IPS-18c (cell line): ENCODE results near the gene EIF5A.

ENCODE experiments used
- H3K4me3 ChIP-seq: 2 replicates; pipeline ENCODE4 v1.7.0; 2013; ENCODE audit warnings: low read depth, mild to moderate bottlenecking, low read length, moderate library complexity; ENCODE audit not compliant: insufficient read depth
- H3K9me3 ChIP-seq: one replicate; pipeline ENCODE4 v1.6.1; 2013; ENCODE audit warnings: mild to moderate bottlenecking, low read length, moderate library complexity; ENCODE audit not compliant: control insufficient read depth, insufficient read depth

Gene EIF5A

GRCh38 chr17:7306911-7307685, at the start of gene EIF5A:
Gene EIF5A, plus strand, starts transcription at chr17:7307628. Its CDS starts 2,008 bp downstream, at chr17:7309636.
- no peaks in the 10 kb centered on the region for H3K9me3 ChIP-seq
- peak within 1 kb of the TSS; percentile 96 for H3K4me3 ChIP-seq

DNA sequence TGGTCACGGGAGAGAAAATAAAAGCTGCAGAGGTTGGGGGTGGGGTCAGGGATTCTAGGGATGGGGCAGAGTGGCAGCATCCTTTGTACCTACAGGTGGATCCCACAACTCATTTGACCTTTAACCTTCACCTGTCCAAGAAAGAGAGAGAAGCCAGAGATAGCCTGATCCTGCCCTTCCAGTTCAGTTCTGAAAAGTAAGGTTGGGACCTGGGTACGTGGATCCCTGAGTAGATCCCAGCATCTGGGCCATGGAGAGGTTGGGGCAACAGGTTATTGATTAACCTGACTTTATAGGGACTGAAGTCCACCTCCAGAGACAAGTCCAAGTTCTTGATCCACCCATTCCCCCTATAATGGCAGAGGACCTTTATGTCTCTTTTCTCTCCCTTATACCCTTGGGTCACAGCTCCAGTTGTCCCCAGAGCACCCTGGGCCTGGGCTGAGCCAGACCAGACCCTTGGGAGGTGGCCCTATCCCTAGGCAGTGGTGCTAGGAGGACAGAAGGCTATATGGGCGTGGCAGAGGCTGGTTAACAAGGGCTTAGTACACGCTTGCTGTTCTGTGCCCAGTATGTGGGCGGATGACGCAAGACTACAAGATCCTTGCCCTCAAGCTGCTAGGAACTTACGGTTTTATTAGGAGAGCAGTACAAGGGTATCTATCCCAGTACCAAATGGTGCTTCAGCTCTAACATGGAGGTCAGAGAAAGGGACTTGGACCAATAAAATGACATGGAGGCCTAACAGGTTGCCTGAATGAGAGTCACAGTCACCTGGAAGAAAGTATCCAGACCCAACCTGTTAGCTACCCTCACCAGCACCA, 48.5 kb upstream of the EIF5A start:
- peaks cover 2% of the 10 kb centered on the region for H3K9me3 ChIP-seq
- no peak overlapping the region for H3K4me3 ChIP-seq

DNA sequence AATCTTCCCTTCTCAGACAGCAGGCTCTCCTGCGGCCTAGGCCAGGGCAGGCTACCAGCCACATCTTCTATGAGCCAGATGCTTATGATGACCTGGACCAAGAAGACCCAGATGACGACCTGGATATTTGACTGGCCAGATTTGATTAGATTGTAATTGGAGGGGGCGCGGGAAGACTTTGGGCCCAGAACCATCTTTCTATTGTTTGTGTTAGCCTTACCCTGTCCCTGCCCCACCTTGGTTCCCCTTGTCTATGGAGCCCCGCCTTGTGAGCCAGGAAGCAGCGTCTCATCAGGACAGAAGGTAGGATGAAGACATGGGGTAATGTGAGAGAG, 47.9 kb upstream of the EIF5A start:
- Histone ChIP-seq H3K9me3 (peaks cover 2% of the 10 kb centered on the region), H3K4me3 (no peak overlapping the region)

DNA sequence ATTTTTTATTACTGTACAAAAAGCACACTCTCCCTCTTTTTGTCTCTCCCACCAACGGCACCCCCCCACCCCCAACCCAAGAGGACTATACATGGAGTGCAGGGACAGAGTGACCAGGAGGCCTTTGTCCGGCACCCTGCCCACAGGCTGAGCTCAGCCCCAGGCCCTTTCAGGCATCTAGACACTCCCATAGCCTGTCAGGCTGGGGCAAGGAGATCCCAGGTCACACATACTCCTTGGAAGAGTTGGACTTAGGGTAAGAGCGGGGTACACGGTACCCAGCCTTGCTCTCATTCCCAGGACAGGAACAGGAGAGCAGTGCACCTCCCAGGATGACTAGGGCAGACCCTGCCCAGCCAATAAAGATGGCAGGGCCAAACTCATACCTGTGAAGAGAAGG, 47.3 kb upstream of the EIF5A start:
- Histone ChIP-seq H3K4me3 (peak overlapping the region; percentile 91), H3K9me3 (peaks cover 2% of the 10 kb centered on the region)

- peaks cover 2% of the 10 kb centered on the region for H3K9me3 ChIP-seq
- H3K4me3 ChIP-seq, result peak overlapping the region; percentile 91
Observed at GRCh38 chr17:7260651-7261378, 46.6 kb upstream of the EIF5A start.

- peak overlapping the region; percentile 91 for H3K4me3 ChIP-seq
Observed at GRCh38 chr17:7261379-7262191, 45.8 kb upstream of the EIF5A start.

DNA sequence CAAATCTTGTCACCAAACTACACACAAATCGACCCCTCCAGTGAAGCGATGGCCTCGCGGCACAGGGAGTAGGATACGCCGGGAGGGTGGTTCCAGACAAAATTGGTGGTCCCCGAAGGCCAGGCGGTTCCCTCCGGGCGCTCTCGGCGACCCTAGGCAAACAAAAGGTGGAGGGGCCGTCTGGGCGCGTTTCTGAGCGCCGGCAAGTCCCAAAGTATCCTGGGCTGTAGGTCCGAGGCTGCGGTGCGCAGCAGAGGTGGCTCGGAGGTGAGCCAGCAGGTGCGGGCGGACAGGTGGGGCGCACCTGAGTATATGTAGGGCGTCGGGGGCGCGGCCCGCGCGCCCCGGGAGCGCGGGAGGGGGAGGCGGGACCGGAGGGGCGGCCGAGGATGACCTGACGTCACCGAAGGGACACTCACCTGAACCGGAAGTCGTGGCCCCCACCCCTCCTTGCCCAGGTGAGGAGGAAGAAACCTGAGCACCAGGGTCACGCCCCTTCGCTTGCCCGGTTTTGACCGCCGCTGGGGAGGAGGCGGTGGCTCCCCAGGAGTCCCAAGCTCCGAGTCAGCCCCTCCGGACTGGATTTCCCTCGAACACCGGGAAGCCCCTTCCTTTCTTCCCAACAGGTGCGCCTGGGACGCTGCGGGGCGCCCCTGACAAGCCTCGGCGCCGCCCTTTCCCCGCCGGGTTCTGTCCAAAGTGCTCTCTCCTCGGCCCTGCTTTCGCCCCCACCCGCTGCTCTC, 45.1 kb upstream of the EIF5A start, which contains the start of gene CLDN7:
CLDN7 (minus strand) TSS at position 287 of the 743 bp plus-strand sequence. CDS start 435 bp downstream, outside the sequence.
- Histone ChIP-seq H3K4me3 (peak within 1 kb of the TSS; percentile 91), H3K9me3 (peaks cover 2% of the 10 kb centered on the region)

More at GRCh38 chr17:7261379-7262191, 45.8 kb upstream of the EIF5A start:
- peaks cover 2% of the 10 kb centered on the region for H3K9me3 ChIP-seq

GRCh38 chr17:7262935-7263800, 44.3 kb upstream of the EIF5A start:
- Histone ChIP-seq H3K4me3 (peak overlapping the region; percentile 91), H3K9me3 (peaks cover 2% of the 10 kb centered on the region)

DNA sequence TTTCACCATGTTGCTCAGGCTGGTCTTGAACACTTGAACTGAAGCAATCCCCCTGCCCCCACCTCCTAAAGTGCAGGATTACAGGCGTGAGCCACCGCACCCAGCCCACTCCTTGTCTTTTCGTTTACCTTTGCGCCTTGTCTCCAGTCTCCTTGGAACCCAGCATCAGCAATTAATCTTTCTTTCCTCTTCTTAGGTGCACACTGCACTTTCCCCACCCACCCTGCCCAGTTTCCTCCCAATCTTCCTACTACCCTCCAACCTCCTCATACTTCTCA, 43.7 kb upstream of the EIF5A start:
- Histone ChIP-seq H3K4me3 (peak overlapping the region; percentile 91; the same call in 1 of the 2 replicates), H3K9me3 (peaks cover 2% of the 10 kb centered on the region)

- Histone ChIP-seq H3K9me3 (peaks cover 2% of the 10 kb centered on the region), H3K4me3 (no peak overlapping the region)
Observed at GRCh38 chr17:7266784-7267183, 40.6 kb upstream of the EIF5A start.

DNA sequence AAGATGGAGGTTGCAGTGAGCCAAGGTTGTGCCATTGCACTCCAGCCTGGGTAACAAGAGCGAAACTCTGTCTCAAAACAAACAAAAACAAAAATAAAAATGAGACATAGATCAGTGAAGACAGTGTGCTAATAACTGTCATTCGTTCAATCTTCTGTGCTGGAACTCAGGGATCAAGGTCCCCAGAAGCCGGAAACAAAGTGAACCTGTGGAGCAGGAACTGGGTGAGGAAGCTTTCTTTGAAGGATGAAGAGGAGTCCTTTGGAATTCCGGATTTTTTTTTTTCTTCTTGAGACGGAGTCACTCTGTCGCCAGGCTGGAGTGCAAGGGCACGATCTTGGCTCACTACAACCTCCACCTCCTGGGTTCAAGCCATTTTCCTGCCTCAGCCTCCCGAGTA, 28.0 kb upstream of the EIF5A start:
- H3K9me3 ChIP-seq, result no peaks in the 10 kb centered on the region
- H3K4me3 ChIP-seq, result no peak overlapping the region

GRCh38 chr17:7280519-7281073, 26.8 kb upstream of the EIF5A start:
- peak overlapping the region; percentile 50; the same call in 1 of the 2 replicates for H3K4me3 ChIP-seq
- H3K9me3 ChIP-seq, result no peaks in the 10 kb centered on the region

GRCh38 chr17:7281074-7281952, 26.1 kb upstream of the EIF5A start, which contains the start of gene SLC2A4:
Gene SLC2A4, plus strand, starts transcription at chr17:7281718. Its CDS starts 217 bp downstream, at chr17:7281935.
- peak within 1 kb of the TSS; percentile 81 for H3K4me3 ChIP-seq
- no peaks in the 10 kb centered on the region for H3K9me3 ChIP-seq

DNA sequence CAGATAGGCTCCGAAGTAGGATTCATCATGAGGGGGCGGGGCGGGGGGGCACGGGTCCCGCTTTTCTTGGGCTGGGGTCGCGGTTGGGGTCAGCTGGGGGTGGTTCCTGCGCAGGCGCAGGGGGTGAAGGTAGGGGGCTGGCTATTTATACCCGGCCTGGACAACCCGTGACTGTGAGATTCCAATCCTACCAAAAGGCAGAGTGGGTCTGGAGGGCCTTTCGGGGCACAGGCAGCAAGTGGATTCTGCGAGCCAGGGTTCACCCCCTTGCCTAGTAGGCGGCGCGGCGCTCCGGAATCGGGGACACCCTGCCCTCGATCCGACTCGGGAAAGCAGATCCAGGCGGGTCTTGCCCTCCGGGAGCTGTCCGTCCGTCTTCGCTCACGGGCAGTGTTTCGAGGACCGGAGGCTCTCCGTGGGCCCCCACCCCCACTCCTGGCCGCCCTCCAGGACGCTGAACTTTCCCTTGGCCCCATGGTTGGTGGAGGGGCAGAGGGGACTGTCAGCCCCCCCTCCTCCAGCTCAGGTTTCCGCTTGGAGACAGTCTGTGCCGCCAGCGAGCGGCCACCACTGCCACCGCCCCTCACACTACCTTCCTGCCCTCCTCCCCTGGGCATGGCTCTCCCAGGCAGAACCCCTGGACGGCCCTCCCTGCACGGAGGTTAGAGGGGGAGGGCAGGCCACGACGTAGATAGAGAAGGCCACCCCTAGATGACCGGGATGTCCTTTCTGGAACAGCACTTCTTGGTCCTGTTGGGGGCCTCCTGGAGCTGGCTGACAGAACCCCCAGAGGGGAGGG, 25.3 kb upstream of the EIF5A start:
- H3K4me3 ChIP-seq, result peak overlapping the region; percentile 81

More for the DNA sequence above, 25.3 kb upstream of the EIF5A start:
- no peaks in the 10 kb centered on the region for H3K9me3 ChIP-seq
